Neural cell (in vitro differentiated cells): Measurements from ENCODE around the gene HS1BP3. TPM values are rescaled to one million over a fixed set of nuclear protein-coding genes. Genes with fewer than 3 reads are reported as not detected.

Experiments
- H2AFZ ChIP-seq: fragments of 200-600, 300-800 bp; sonication (generic), shearing (Covaris generic); 2 replicates; pipeline ENCODE4 v1.6.0; 2014; ENCODE audit warnings: low read depth, mild to moderate bottlenecking, antibody characterized with exemption, low read length, moderate library complexity
- H3F3A ChIP-seq: fragments of 200-600 bp; shearing (Covaris generic); 2 replicates; pipeline ENCODE4 v1.6.1; 2016; ENCODE audit warnings: mild to moderate bottlenecking, moderate library complexity, mixed read lengths, antibody characterized with exemption, low read length; ENCODE audit not compliant: insufficient read depth, poor library complexity, severe bottlenecking
- H3K27ac ChIP-seq: fragments of 200-600, 300-800 bp; sonication (generic), shearing (Covaris generic); 2 replicates; pipeline ENCODE4 v1.5.1; 2014; ENCODE audit warnings: mild to moderate bottlenecking, low read length, moderate library complexity
- H3K27me3 ChIP-seq: fragments of 300-800, 200-600 bp; sonication (generic), shearing (Covaris generic); 2 replicates; pipeline ENCODE4 v1.6.0; 2014; ENCODE audit warnings: mild to moderate bottlenecking, low read depth, low read length, moderate library complexity; ENCODE audit not compliant: insufficient read depth
- H3K36me3 ChIP-seq: fragments of 300-800, 200-600 bp; sonication (generic), shearing (Covaris generic); 2 replicates; pipeline ENCODE4 v1.5.1; 2014; ENCODE audit warnings: mild to moderate bottlenecking, antibody characterized with exemption, low read length, moderate library complexity; ENCODE audit not compliant: insufficient read depth
- H3K4me2 ChIP-seq: fragments of 300-800, 200-600 bp; sonication (generic), shearing (Covaris generic); 2 replicates; pipeline ENCODE4 v1.6.0; 2014; ENCODE audit warnings: mild to moderate bottlenecking, low read length
- H3K4me3 ChIP-seq: fragments of 300-800, 200-600 bp; sonication (generic), shearing (Covaris generic); 2 replicates; pipeline ENCODE4 v1.5.1; 2014; ENCODE audit warnings: mild to moderate bottlenecking, low read length, moderate library complexity
- H3K79me2 ChIP-seq: fragments of 200-600 bp; shearing (Covaris generic); replicated peaks from 2 replicates; pipeline ENCODE4 v1.6.0; 2014; ENCODE audit warnings: mild to moderate bottlenecking, low read length, moderate library complexity; ENCODE audit not compliant: insufficient read depth
- H3K9ac ChIP-seq: fragments of 300-800, 200-600 bp; sonication (generic), shearing (Covaris generic); 2 replicates; pipeline ENCODE4 v1.6.1; 2016; ENCODE audit warnings: mild to moderate bottlenecking, low read length, mixed read lengths
- H3K9me2 ChIP-seq: fragments of 200-600 bp; shearing (Covaris generic); 2 replicates; pipeline ENCODE4 v1.6.1; 2016; ENCODE audit warnings: mild to moderate bottlenecking, low read length, mixed read lengths; ENCODE audit not compliant: insufficient read depth
- H3K9me3 ChIP-seq: fragments of 200-600, 300-800 bp; sonication (generic), shearing (Covaris generic); 2 replicates; pipeline ENCODE4 v1.6.1; 2016; ENCODE audit warnings: mild to moderate bottlenecking, mixed run types, low read length, moderate library complexity, mixed read lengths
- H4K20me1 ChIP-seq: fragments of 200-600 bp; shearing (Covaris generic); 2 replicates; pipeline ENCODE4 v1.6.1; 2016; ENCODE audit warnings: mild to moderate bottlenecking, mixed run types; ENCODE audit not compliant: insufficient read depth
- CTCF ChIP-seq: fragments of 450-650 bp; IDR thresholded peaks from 2 replicates; pipeline ENCODE4 v1.5.1; 2014; ENCODE audit warnings: antibody characterized with exemption, mild to moderate bottlenecking, moderate library complexity; ENCODE audit not compliant: poor library complexity, severe bottlenecking
- EP300 ChIP-seq: fragments of 450-650 bp; conservative IDR thresholded peaks from 2 replicates; pipeline ENCODE4 v1.6.1; 2014; ENCODE audit warnings: antibody characterized with exemption, mild to moderate bottlenecking, moderate library complexity; ENCODE audit not compliant: poor library complexity, severe bottlenecking
- EZH2 ChIP-seq: fragments of 200-600, 300-800 bp; shearing (Covaris generic), sonication (generic); IDR thresholded peaks from 2 replicates; pipeline ENCODE4 v1.6.1; 2014; ENCODE audit warnings: antibody characterized with exemption, low read length, borderline replicate concordance, mild to moderate bottlenecking; ENCODE audit not compliant: insufficient read depth, poor library complexity, severe bottlenecking
- MXI1 ChIP-seq: fragments of 450-650 bp; conservative IDR thresholded peaks from 2 replicates; pipeline ENCODE4 v1.6.1; 2014; ENCODE audit warnings: antibody characterized with exemption, mild to moderate bottlenecking; ENCODE audit not compliant: poor library complexity, severe bottlenecking
- POLR2AphosphoS5 ChIP-seq: IDR thresholded peaks from 2 replicates; pipeline ENCODE4 v1.6.1; 2012
- REST ChIP-seq: IDR thresholded peaks from 2 replicates; pipeline ENCODE4 v1.6.1; 2012; ENCODE audit warnings: borderline replicate concordance
- SMC3 ChIP-seq: fragments of 450-650 bp; conservative IDR thresholded peaks from 2 replicates; pipeline ENCODE4 v1.6.1; 2014; ENCODE audit warnings: antibody characterized with exemption, mild to moderate bottlenecking, moderate library complexity; ENCODE audit not compliant: poor library complexity
- TAF1 ChIP-seq: IDR thresholded peaks from 2 replicates; pipeline ENCODE4 v1.6.1; 2012; ENCODE audit warnings: low read depth
- polyA plus RNA-seq: library from polyadenylated mRNA; depleted of rRNA; stranded (reverse); fragments of >200 nt; gene quantifications from 2 replicates; pipeline ENCODE4 v1.2.3, GENCODE V29; 2014

The HS1BP3 gene
- polyA plus RNA-seq, 1 donor from 2014 or later, result 8.9 TPM

- Histone ChIP-seq H3K4me2 (no peak overlapping the region), H3K9me2 (no peaks in the 10 kb centered on the region), H2AFZ (no peak overlapping the region), H3K79me2 (no peaks in the 10 kb centered on the region), H3K9ac (no peak overlapping the region), H3F3A (no peaks in the 10 kb centered on the region), H3K27me3 (no peaks in the 10 kb centered on the region), H3K36me3 (no peaks in the 10 kb centered on the region), H3K9me3 (no peaks in the 10 kb centered on the region), H4K20me1 (no peaks in the 10 kb centered on the region), H3K4me3 (no peak overlapping the region), H3K27ac (no peak overlapping the region)
- TF ChIP-seq REST (no peak), POLR2AphosphoS5 (no peak), TAF1 (no peak), CTCF (no peak), EP300 (no peak), MXI1 (no peak)
Measured at GRCh38 chr2:20687260-20687832, 36.4 kb upstream of the HS1BP3 start.

DNA sequence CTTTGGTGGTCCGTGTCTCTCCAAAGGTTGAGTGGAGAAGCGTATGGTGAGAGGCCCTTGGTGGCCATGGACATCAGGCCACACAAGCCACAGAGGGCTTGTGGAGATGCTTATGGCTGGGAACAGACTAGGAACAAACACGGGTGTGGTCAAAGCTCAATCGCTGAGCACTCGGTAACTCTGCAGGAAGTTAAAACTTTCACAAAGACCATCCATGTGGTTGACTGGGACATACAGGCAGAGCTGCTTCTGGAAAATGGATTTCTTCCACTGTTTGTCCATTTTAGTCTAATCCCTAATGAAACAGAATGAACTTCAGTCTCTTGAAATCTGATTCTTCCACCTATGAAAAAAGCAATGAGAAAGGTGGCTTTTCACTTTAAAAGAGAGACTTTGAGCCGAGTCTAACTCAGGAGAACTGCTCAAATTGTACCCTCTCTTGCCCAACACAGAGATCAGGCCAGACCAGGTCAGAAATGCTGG is 33.7 kb upstream of the HS1BP3 start:
- Histone ChIP-seq H3F3A (no peaks in the 10 kb centered on the region), H3K9me3 (no peaks in the 10 kb centered on the region), H3K27ac (no peak overlapping the region), H4K20me1 (no peaks in the 10 kb centered on the region), H3K79me2 (no peaks in the 10 kb centered on the region), H3K4me2 (no peak overlapping the region), H3K4me3 (no peak overlapping the region), H3K36me3 (no peaks in the 10 kb centered on the region), H2AFZ (no peak overlapping the region), H3K9me2 (no peaks in the 10 kb centered on the region), H3K27me3 (no peaks in the 10 kb centered on the region), H3K9ac (no peak overlapping the region)
- TF ChIP-seq MXI1, result no peak
- no peak for TF ChIP-seq POLR2AphosphoS5
- no peak for TF ChIP-seq TAF1
- TF ChIP-seq SMC3, result no peak
- no peak for TF ChIP-seq EP300
- no peak for TF ChIP-seq EZH2
- no peak for TF ChIP-seq CTCF
